Activated CD4-positive, alpha-beta T cell treated with anti-CD3 and anti-CD28 coated beads, Interleukin-2, amount 50 U/mL, for 24 hours (primary cell): Measurements from ENCODE around the gene ELAPOR2.
"Not testable (repeated sequence)": the region's sequence is repeated elsewhere in the genome, so short reads cannot be mapped to it uniquely, and the experiment has no call there.

Experiments
- DNase-seq, 2 donors: peaks; one replicate each; pipeline ENCODE4 v3.0.0-alpha.2; 2020; ENCODE audit warnings: low read depth in 1 of 2, low spot score in 1 of 2

Gene ELAPOR2

DNA sequence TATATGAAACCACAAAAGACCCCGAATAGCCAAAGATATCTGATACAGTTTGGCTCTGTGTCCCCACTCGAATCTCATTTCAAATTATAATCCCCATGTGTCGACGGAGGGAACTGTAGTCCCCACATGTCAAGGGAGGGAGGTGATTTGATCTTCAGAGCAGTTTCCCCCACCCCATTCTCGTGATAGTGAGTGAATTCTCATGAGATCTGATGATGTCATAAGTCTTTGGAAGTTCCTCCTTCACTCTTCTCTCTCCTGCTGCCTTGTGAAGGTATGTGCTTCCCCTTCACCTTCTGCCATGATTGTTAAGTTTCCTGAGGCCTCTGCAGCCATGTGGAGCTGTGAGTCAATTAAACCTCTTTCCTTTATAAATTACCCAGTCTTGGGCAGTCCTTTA, 13.0 kb downstream of the ELAPOR2 start:
- DNase-seq = no peak

DNA sequence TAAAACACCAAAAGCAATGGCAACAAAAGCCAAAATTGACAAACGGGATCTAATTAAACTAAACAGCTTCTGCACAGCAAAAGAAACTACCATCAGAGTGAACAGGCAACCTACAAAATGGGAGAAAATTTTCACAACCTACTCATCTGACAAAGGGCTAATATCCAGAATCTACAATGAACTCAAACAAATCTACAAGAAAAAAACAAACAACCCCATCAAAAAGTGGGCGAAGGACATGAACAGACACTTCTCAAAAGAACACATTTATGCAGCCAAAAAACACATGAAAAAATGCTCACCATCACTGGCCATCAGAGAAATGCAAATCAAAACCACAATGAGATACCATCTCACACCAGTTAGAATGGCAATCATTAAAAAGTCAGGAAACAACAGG, 14.7 kb downstream of the ELAPOR2 start:
- not testable (repeated sequence) for DNase-seq

DNA sequence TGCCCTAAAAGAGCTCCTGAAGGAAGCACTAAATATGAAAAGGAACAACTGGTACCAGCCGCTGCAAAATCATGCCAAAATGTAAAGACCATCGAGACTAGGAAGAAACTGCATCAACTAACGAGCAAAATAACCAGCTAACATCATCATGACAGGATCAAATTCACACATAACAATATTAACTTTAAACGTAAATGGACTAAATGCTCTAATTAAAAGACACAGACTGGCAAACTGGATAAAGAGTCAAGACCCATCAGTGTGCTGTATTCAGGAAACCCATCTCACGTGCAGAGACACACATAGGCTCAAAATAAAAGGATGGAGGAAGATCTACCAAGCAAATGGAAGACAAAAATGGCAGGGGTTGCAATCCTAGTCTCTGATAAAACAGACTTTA, 17.9 kb downstream of the ELAPOR2 start:
- not testable (repeated sequence) for DNase-seq

DNA sequence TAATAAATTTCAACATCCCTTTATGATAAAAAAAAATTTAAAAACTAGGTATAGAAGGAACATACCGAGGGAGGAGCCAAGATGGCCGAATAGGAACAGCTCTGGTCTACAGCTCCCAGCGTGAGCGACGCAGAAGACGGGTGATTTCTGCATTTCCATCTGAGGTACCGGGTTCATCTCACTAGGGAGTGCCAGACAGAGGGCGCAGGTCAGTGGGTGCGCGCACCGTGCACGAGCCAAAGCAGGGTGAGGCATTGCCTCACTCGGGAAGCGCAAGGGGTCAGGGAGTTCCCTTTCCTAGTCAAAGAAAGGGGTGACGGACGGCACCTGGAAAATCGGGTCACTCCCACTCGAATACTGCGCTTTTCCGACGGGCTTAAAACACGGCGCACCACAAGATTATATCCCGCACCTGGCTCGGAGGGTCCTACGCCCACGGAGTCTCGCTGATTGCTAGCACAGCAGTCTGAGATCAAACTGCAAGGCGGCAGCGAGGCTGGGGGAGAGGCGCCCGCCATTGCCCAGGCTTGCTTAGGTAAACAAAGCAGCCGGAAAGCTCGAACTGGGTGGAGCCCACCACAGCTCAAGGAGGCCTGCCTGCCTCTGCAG, 19.7 kb downstream of the ELAPOR2 start:
- DNase-seq = not testable (repeated sequence)

DNA sequence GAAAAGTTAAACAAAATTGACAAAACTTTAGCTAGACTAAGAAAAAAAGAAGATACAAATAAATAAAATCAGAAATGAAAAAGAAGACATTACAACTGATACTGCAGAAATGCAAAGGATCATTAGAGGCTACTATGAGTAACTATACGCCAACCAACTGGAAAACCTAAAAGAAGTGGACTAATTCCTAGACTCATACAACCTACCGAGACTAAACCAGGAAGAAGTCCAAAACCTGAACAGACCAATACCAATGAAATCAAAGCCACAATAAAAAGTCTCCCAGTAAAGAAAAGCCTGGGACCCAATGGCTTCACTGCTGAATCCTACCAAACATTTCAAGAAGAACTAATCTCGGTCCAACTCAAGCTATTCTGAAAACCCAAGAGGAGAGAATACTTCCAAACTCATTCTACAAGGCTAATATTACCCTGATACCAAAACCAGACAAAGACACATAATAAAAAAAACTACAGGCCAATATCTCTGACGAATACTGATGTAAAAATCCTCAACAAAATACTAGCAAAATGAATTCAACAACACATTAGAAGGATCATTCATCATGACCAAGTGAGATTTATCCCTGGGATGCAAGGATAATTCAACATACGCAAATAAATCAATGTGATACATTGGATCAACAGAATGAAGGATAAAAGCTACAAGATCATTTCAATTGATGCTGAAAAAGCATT, 20.3 kb downstream of the ELAPOR2 start:
- DNase-seq = no peak

DNA sequence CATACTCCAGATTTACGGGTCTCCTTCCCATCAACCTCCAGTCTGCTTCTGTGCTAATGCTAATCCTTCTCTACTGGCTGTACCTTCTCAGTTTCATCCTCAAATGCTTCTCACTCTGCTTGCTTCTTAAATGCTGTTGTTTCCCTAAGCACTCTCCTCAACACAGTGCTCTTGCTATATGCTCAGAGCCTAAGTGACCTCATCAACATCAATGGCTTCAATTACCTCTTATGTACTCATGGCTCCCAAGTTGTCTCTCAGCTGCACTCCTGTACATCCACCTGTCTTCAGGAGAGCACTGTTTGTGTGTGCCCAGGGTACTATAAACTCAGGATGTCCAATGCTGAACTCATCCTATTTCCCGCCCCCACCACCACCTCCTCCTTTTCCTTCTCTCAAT, 22.5 kb downstream of the ELAPOR2 start:
- DNase-seq = no peak

DNA sequence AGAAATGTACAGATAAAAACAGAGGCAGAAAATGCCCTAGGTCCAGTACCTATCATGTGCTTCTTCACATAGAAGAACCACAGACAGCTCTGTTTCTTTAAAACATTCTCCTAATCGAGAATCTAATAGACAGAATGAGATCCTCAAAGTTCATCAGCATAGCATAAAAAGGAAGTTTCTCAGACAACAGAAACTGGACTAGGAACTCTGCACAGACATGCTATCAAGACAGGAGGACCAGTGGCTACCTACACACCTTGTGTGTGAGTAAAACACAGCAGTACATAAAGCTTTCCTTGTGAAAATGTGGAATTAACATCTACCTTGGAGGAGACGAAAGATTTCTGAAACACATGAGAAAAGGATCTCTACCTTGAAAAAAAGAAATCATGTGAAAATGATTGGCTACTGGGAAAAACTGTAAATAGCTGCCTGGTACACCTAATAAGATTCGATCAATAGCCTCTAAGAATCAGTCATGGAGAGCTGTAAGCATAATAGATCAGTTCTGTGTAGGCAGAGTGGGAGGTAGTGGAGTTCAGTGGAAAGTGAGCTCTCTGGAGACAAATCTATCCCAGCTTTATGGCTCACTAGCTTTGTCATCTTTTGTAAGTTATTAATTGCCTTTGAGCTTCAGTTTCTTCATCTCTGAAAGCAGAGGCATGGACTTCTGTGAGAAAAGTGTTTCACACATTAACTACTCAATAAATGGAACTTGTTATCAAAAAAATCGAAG, 26.7 kb downstream of the ELAPOR2 start:
- DNase-seq = no peak

DNA sequence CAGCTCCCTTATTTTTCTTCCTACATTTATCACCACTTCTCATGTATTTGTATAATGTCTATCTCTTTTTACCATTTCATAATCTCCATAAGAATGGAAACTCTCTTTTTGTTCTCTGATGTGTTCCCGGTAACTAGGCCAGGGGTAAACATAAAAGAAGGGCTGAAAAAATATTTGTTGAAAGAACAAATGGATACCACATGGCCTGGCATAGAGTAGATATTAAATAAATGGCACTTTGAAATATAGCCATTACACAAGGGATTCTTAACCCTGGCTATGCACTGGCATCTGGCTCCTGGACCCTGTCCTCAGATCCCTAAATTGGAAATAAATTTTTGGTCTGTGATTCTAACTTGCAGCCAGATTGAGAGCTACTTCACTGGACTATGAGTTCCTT, 30.4 kb downstream of the ELAPOR2 start:
- DNase-seq = no peak

DNA sequence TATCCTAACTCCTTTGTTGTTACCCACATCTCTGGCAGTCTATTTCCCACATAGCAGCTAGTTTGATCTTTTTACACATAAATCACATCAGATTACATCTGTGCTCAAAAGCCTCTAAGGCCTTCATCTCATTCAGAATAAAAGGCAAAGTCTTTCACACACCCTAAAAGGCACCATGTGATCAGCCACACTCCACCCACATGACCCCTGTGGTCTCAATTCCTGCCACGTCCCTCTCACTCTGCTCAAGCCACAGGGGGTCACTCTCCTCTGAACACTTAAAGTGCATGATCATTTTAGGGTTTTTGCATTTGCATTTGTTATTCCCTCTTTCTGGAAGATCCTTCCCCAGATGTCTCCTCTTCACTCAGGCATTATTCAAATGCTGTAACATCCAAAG, 30.8 kb downstream of the ELAPOR2 start:
- DNase-seq = no peak

DNA sequence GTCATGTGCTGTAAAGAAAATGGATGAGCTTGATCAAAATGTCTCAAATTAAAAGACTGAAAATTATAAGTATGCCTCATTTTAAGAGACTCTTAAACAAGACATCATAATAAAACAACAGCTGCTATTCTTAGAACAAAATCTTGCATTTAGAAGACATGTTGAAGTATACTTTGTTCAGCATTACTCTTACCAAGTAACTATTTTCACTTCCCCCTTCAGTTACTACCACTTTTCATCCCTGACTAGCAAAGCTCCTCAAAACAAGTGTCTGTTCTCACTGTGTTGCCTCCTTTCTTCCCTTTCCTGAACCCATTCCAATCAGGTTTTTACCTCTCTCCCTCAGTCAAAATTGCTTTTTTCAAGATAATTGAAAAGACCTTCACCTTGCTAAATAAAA, 31.6 kb downstream of the ELAPOR2 start:
- no peak for DNase-seq

DNA sequence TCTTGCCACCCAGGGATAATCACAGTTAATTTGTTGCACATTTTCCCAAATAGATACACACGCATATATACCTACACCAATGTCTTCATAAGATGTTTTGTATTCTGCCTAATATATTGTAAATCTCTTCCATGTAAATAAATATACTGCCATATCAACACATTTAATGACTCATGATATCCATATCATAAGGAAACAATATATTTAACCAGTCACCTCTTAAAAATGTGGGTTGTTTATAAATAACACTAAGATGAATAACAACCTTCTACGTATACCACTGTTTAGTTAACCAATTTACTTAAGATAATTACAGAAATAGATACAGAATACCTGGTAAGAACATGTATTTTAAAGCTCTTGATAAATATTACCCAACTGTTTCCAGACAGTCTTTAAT, 38.2 kb downstream of the ELAPOR2 start:
- DNase-seq = no peak

DNA sequence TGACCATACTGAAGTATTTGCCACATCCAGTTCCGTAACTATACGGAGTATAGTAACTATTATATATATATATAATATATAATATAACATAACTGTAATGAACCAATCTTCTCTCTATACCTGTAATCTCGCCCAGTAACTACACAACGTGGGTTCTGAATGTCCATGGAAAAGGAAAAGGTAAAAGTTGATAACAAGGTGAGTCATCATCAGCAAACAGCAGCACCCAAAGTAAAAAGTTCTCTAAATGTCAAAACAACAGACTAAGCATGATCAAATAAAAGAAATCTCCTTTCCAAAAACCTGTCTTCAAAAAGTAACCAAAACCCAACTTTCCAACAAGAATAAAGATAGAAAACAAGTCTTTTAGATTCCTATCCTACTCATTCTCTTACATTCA, 42.8 kb downstream of the ELAPOR2 start:
- no peak for DNase-seq

DNA sequence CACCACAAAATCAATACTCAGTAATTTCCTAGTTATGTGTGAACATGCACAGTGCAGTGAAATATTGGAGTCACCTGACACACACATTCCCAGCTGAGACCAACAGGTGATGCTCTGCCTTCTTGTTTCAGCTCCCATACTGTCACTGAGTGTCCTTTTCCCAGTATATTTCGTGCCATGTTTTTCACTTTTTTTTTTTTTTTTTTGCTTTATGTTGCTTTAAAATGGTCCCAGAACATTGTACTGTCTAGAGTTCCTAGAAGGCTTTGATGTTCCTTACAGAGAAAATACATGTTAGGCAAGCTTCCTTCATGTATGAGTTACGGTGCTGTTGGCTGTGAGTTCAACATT, 45.6 kb downstream of the ELAPOR2 start:
- DNase-seq = no peak

DNA sequence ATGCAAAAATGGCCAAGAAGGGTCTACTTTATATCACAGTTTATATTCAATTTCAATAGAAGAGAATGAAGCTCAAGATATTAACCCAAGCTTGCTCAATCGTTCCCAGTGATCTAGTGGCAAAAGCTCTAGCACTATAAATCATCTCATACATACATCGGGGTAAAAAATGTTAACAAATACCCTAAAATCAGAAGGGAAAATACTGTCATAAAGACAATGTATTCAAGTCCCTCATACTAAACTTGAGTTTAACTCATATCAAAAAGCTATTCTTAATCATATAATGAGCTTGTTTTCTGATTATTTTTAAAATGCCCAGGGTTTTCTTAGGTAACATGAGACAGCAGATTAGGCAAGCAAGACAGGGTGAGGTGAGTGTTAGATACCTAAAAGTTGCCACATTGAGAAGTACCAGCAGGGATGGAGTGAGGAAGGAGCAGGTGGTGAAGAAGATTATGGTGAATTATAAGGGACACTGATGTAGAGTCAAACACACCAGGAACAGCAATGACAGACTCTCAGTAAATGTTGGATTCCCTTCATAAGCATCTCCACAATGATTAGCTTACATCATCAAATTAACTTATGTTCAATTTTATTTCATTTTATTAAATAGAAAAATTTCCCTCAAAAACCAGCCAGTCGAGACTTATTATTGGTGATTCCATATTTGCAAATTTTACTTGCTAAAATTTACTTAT, 46.2 kb downstream of the ELAPOR2 start:
- no peak for DNase-seq
